ENCODE results near the gene LBH. TPM values are rescaled to one million over a fixed set of nuclear protein-coding genes. Genes with fewer than 3 reads are reported as not detected.
"Not testable (repeated sequence)": the region's sequence is repeated elsewhere in the genome, so short reads cannot be mapped to it uniquely, and the experiment has no call there.

The LBH gene
- total RNA-seq, 1 donor from 2014 or later: 129 TPM

- DNase-seq (no peak), ATAC-seq (no peak)
- intact Hi-C loops (cut with micrococcal nuclease): no loop called here
These were observed 35.4 kb downstream of the LBH start for GRCh38 chr2:30266705-30267104.

- no peak for DNase-seq
- no peak for ATAC-seq
- intact Hi-C loops (cut with micrococcal nuclease): no loop called here
These were observed 36.0 kb downstream of the LBH start for GRCh38 chr2:30267161-30267975.

DNA sequence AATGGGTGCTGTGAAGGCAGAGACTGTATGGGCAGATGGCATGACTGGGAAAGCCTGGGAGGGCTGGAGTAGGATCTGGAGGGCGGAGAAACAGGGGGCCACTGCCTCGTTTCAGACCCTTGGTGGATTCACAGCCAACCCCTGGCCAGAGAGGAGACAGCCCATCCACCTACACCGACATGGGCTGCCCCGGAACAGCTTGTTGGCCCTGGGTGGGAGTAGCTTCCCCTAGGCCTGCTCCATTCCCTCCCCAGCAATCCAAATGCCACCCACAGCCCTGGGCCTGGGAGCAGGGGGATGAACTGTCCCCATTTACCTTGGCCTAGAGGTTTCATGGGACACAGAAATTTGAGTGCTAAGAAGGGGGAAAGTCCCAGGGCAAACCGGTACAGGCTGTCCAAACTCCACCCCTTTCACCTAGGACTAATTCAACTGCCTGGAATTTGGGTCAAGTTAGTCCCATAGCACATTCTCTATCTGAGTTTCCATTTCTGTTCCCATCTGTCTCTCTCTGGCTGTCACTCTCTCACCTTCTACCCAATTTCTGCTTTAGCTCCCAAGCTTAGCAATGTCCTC lies 37.0 kb downstream of the LBH start:
- ATAC-seq (peak; percentile 79), DNase-seq (no peak)
- intact Hi-C loops (cut with micrococcal nuclease): no loop called here

DNA sequence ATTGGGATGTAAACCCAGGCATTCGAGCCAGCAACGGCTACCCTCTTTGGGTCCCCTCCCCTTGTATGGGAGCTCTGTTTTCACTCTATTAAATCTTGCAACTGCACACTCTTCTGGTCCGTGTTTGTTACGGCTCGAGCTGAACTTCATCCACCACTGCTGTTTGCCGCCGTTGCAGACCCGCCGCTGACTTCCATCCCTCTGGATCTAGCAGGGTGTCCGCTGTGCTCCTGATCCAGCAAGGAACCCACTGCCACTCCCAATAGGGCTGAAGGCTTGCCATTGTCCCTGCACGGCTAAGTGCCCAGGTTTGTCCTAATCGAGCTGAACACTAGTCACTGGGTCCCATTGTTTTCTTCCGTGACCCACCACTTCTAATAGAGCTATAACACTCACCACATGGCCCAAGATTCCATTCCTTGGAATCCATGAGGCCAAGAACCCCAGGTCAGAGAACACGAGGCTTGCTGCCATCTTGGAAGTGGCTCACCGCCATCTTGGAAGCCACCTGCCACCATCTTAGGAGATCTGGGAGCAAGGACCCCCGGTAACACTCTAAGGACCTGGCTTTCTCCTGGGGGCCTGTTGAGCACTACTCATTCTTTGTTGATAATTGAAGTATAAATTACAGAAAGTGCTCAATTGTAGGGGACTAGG lies 37.9 kb downstream of the LBH start:
- ATAC-seq; intact Hi-C loops (cut with micrococcal nuclease); DNase-seq: not testable (repeated sequence)

DNA sequence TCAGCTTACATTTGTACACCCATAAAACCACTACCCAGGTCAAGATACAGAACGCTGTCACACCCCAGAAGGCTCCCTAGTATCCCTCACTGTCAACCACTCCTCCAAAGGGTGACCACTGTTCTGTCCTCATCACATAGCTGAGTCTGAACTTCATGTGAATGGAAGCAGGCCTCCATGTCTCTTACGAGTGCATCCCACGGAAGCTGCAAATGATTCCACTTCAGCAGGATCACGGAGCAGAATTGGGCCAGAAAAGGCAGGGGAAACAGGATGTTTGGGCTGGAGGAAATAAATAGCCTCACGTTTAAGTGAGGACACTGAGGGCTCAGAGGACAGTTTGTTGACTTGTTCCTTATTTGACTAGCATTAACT lies 38.4 kb downstream of the LBH start:
- DNase-seq (no peak), ATAC-seq (no peak)
- intact Hi-C loops (cut with micrococcal nuclease): no loop called here

GRCh38 chr2:30270166-30270565 lies 38.8 kb downstream of the LBH start:
- intact Hi-C loops (cut with micrococcal nuclease): no loop called here
- no peak for DNase-seq

DNA sequence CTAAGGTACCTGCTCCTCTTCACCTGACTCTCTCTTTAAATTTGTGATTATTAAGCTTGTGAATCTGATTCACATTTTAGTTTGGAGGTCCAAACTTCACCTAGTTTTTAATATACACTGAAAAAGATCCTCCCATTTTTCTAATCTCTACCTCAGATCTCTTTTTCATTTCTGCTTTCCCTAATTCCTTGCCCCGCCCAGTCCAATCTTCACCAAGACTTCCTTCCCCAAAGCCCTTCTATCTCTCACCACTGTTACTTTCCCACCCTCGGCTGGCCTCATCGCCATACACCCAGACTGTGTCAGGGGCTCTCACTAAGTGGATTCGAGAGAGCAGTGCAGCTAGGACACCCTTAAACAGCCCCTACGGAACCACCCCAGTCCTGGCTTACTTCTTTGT lies 40.0 kb downstream of the LBH start:
- intact Hi-C loops (cut with micrococcal nuclease): no loop called here

More at GRCh38 chr2:30270166-30270565, 38.8 kb downstream of the LBH start:
- no peak for ATAC-seq

DNA sequence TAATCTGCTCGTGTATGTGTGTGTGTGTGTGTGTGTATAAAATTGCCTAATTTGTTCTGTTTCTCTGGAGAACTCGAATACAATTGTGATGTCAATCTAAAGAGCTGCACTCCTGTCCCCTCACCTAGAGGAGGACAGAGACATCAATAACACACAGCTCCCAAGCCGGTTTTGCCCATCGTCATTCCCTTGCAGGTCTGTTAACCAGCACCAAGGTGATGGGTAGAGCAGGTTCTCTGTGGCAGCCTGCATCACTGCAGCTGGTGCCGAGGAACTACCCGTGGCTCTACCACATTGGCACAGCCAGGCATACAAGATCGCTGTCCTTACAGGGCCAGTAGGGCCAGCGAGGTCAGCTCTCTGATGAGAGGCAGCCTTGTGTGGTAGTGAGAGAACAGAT lies 41.0 kb downstream of the LBH start:
- DNase-seq (no peak), ATAC-seq (no peak)
- intact Hi-C loops (cut with micrococcal nuclease): no loop called here

More for the DNA sequence above, 40.0 kb downstream of the LBH start:
- DNase-seq (no peak), ATAC-seq (no peak)

DNA sequence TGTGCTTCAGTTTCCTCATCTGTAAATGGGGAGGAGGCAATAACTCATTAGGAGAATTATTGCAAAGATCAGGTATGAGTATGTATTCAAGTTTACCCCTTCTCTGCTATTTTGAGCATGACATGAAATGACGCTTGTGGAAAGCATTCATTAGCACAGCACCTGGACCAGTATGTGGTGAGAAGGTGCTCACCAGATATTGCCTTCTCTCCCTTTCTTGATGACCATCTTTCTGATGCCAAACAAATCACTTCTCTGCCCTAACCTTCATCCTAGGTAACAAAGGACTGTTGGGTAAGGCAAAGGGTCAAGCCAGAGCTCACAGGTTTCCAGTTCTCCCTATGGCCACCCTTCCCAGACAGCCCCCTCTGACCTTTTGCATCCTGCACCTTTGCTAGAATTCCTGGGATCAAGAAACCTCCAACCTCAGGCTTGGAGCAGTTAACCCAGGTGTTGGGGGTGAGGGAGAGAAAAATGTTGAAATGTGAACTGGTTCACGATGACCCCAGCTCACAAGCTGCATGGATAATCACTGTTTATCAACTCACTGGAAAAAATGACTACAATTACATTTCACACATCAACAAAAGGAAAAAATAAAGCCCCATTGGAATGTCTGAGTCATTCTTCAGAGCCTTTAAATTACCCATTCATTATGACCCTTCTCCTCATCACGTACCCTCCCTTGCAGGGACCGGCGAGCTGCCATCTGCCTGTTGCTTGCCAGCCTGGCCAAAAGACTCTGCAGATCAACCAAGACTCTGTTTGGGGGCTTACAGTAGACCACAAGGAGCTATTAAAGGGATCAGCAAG lies 41.6 kb downstream of the LBH start:
- intact Hi-C loops (cut with micrococcal nuclease): no loop called here
- no peak for DNase-seq
- ATAC-seq: no peak

- intact Hi-C loops (cut with micrococcal nuclease): no loop called here
- DNase-seq (no peak), ATAC-seq (no peak)
These were observed 42.2 kb downstream of the LBH start for GRCh38 chr2:30273574-30273929.

DNA sequence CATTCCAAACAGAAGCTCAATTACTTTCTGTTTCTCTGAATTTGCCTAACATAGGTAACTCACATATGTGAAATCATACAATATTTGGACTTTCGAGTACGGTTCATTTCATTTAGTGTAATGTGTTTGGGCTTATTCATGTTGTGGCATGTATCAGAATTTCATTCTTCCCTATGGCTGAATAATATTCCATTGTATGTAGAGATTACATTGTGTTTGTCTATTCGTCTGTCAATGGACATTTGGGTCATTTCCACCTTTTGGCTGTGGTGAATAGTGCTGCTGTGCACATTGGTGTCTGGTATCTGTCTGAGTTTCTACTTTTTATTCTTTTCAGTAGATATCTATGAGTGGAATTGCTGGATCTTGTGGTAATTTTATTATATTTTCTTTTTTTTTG lies 43.9 kb downstream of the LBH start:
- DNase-seq: no peak
- intact Hi-C loops (cut with micrococcal nuclease): no loop called here

GRCh38 chr2:30276455-30276911 lies 45.1 kb downstream of the LBH start:
- no peak for ATAC-seq
- no peak for DNase-seq
- intact Hi-C loops (cut with micrococcal nuclease): no loop called here

More for the DNA sequence above, 43.9 kb downstream of the LBH start:
- ATAC-seq: no peak

DNA sequence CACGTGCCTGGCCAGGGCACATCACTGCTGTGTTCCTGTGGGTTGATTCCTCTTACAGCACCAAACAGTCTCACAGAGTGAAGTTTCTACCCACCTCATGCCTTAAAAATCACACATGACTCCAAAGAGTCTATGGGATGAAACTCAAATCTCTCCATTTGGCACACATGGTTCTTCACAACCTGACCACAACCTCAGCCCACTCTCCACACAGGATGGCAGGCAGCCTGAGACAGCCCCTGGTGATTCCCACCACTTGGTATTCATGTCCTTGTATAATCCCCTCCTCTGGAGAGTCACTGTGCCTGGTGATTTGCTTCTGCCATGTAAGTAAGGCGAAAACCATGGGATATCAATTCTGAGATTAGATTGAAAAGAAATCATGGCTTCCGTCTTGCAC lies 46.2 kb downstream of the LBH start:
- ATAC-seq (no peak), DNase-seq (no peak)
- intact Hi-C loops (cut with micrococcal nuclease): no loop called here

GRCh38 chr2:30278419-30278818 lies 47.1 kb downstream of the LBH start:
- no peak for ATAC-seq
- DNase-seq: no peak
- intact Hi-C loops (cut with micrococcal nuclease): no loop called here

- intact Hi-C loops (cut with micrococcal nuclease): no loop called here
- ATAC-seq (no peak), DNase-seq (no peak)
These were observed 49.5 kb downstream of the LBH start for GRCh38 chr2:30280596-30281434.

DNA sequence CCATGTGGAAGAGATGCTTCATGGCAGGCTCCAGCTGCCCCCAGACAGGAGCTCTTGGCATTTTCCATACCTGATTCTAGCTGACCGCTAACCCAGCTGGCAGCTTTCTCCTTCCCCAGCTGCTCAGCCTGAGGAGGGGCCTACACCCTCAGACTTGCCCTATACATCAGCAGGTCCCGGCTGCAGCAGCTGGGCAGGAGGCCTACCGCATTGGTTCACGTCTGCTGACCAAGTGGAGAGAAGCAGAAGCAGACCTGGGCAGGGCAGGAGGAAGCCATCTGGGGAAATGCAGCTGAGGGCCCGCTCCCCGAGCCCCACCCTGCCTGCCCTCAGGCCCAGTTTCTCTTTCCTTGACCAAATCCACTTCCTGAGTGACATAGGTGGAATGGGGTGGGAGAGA lies 50.7 kb downstream of the LBH start:
- no peak for ATAC-seq
- intact Hi-C loops (cut with micrococcal nuclease): no loop called here

DNA sequence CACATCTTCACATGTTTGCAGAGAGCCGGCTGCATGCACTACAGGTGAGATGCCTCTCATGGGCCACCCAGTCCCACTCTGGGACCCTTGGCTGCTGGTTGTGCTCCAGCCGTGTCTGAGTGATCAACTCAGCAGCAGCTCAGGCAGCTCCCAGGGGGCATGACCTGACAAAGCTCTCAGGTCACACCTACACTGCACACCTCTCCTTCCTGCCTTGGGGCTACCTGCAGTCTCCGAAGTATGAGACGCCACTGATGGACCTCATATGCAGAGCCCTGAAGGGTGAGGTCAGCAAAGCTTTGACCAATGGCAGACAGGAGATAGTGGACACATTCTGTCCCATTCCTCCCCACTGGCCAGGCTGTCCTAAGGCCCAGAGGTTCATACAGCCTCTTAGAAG lies 51.4 kb downstream of the LBH start:
- intact Hi-C loops (cut with micrococcal nuclease): no loop called here
- ATAC-seq (no peak), DNase-seq (no peak)

More for the DNA sequence above, 50.7 kb downstream of the LBH start:
- no peak for DNase-seq

- ATAC-seq (peak; percentile 80), DNase-seq (no peak)
- intact Hi-C loops (cut with micrococcal nuclease): no loop called here
These were observed 52.7 kb downstream of the LBH start for GRCh38 chr2:30283931-30284565.

All from left ventricle myocardium superior (tissue), 1 donor.